GM15510 (cell line): ENCODE results near the gene CCDC18.

Experiments used
- POLR2A ChIP-seq: IDR thresholded peaks from 3 replicates; pipeline ENCODE4 v1.6.1; 2011; ENCODE audit warnings: borderline replicate concordance; ENCODE audit not compliant: insufficient read length; ENCODE audit errors: extremely low read depth

The CCDC18 gene

DNA sequence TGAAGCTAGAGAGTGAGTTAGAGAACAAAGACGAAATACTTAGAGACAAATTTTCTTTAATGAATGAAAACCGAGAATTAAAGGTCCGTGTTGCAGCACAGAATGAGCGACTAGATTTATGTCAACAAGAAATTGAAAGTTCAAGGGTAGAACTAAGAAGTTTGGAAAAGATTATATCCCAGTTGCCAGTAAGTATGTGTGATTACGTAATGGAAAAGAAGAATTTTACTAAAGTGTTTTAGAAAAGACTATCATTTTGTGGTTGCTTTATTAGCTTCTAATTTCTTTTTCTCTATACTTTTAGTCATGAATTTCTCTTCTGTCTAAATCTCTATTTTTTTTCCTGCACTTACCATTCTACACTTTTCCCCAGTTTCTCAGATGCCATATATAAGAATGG, 26.7 kb downstream of the CCDC18 start:
- TF ChIP-seq POLR2A: no peak

DNA sequence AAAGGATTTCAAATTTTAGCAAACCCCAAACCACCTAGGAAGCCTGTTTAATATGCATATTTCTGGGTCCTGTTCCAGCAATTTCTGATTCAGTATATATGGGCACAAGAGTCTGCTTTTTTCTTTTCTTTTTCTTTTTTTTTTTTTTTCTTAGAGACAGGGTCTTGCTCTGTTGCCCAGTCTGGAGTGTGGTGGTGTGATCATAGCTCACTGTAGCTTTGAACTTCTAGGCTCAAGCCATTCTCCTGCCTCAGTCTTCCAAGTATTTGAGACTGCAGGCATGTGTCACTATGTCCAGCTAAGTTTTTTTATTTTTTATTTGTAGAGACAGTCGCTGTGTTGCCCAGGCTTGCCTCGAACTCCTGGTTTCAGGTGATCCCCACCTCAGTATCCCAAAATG, 34.8 kb downstream of the CCDC18 start:
- no peak for TF ChIP-seq POLR2A

DNA sequence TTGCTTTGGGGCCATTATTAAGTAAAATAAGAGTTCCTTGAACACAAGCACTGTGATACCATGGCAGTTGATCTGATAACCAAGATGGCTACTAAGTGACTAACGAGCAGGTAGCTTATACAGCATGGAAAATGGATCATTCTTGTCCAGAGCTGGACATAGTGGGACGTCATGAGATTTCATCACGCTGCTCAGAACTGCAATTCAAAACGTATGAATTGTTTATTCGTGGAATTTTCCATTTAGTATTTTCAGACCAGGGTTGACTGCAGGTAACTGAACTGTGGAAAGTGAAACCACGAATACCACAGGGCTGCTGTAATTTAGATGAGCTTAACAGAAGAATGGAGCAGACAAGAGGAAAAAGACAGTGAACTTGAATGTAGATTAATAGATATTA, 38.9 kb downstream of the CCDC18 start:
- no peak for TF ChIP-seq POLR2A

DNA sequence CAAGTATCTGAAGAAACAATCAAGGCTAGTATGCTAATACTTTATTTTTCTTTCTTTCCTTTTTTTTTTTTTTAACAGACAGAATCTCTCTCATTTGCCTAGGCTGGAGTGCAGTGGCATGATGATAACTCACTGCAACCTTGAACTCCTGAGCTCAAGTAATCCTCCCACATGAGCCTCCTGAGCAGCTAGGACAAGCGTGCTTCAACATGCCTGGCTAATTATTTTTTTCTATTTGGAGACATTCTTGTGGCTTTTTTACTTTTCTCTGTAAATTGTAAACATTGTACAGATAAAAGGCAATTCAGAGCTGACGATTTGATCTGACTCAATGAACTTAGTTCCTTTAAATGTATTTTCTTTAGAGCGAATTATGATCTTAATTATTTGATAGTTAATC, 41.4 kb downstream of the CCDC18 start:
- no peak for TF ChIP-seq POLR2A

DNA sequence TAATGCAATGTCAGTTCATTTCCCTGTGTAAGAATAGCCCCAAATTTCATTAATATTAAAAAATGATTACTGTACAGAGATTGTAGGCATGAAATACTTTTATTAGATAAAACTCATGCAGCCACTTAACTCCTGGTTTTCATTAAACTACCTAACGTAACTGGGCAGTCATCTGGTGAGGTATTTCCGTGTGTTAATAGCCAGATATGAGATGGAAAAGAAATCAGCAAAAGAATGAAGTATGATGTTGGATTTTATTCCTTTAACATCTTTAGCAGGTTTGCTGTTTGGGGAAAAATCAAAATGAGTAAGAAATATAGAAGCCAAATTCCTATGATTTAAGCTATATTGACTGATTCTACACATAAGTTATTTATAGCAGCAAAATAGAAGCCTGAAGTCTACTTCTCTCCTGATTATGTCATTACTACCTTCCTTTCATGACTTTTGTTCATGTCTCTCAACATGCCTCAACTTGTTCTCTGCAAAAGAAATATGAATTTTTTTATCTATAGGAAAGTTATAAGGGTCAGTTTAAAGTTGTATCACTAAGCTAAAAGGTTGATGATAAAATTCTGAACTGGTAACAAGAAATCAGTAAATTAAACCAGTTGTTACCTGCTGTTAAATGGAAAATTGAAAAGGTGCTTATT, 42.6 kb downstream of the CCDC18 start:
- TF ChIP-seq POLR2A: no peak

DNA sequence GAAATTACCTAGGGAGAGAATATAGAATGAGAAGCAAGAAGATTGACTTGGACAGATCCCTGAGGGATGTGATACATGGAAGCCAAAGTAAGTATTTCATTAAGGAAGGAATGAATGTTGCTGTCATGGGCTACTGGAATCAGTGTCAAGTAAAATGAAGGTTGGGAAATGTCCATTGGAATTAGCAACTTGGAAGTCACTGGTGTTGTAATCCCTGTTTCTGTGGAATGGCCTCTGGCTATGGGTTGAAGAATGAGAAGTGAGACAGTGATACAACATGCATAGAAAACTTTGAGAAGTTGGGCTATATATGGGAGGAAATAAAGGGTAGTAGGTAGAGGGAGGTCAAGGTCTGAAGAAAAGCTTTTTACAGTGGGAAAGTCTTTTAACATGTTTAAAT, 54.7 kb downstream of the CCDC18 start:
- TF ChIP-seq POLR2A: no peak

DNA sequence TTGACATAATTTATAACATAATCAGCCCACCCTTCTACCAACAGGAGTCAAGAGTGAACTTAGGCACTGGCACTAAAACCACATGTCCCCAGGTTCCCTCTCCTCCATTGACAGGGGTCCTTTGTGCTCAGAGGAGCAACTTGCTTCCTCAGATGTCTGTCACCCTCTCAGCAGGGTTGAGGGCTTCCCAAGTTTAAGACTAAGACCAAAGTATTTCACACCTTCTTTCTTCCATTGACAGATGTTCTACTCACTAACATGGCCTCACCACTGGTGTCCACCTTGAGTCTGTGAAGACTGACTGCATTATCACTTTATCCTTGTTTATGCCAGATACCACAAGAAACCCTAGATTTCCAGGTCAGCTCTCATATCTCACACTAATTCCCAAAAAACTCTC, 56.5 kb downstream of the CCDC18 start:
- no peak for TF ChIP-seq POLR2A

DNA sequence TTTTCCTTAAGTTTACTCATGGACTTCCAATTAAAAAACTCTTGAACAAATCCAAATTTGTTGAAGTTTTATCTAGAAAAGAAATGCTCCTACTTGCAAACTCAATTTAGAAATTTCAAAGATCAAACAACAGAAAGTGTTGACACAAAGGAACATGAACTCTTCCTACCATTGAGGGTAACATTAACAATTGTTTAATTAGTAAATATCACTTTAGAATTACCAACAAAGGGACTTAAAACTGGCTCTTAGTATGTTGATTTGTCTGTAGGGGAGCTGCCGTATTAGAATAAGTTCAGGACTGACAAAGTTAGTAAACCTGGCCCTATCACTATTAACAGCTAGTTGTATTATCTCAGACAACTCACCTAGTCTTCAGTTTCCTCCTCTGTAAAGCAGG, 57.9 kb downstream of the CCDC18 start:
- no peak for TF ChIP-seq POLR2A

DNA sequence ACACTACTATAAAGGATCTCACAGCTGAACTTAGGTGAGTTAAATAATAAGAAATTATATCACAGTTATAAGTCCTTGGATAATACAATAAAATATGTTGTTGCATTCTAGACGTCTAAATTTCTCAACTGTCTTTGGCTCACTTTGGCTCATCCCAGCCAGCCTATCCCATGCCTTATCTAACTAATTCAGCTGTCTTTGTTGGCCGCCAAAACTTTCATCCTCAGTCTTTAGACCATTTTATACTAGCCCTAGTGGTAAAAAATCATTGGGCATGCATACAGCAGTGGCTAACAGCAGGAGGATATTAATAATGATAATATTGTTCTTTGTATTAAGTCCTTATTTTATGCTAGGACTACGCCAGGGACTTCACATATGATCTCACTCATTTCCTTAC, 59.3 kb downstream of the CCDC18 start:
- no peak for TF ChIP-seq POLR2A

DNA sequence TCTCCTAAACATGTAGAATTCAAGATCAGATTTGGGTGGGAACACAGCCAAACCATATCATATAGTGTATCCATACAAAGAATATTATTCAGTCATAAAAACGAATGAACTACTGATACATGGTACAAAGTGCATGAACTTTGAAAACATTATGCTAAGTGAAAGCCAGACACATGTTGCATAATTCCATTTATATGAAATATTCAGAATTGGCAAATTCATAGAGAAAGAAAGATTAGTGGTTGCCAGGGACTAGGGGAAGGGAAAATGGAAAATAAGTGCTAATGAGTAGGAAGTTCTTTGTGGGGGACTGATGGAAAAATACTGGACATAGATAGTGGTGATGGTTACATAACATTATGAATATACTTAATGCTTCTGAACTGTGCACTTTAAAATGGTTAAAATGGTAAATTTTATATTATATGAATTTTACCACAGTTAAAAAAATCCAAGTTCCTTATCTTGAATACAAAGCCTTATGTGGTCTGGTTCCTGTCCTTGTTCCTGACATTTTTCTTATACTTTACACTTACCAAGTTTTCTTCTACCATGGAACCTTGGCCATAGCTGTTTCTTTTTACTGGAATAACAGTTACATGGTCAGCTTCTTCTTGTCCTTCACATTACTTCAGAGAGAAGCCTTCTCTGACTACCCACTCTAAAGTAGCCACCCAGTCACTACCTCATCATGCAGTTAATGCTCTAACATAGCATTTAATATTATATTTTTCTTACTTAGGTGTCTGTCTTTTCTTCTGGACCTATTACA, 64.0 kb downstream of the CCDC18 start:
- TF ChIP-seq POLR2A: no peak

DNA sequence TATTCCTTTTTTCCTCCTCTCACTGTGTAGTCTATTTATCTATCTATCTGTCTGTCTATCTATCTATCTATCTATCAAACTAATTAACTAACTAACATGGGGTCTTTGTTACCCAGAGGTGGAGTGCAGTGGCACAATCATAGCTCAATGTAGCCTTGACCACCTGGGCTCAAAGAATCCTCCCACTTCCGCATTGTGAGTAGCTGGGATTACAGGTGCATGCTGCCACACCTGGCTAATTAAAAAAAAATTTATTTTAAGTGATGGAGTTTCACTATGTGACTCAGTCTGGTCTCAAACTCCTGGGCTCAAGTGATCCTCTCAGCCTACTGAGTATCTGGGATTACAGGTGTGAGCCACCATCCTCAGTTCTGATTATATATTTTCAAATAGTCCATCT, 71.4 kb downstream of the CCDC18 start:
- no peak for TF ChIP-seq POLR2A

DNA sequence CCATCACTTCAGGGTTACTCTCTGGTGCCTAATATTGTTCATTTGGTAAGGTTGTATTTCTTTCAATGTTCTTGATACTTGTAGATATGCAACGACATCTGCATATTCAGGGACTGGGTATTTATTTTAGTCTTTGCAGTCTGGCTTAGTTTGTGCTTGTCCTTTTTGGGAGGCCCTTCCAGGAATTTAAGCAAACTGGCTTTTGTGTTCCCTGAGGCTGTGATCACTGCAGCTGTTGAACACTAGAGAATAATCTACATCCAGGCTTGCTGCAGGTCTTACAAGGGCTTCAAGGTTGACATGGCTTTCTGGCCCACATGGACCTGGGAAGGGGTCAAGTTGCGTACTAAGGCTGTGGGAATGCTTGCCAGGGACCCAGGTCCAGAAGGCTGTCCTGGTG, 72.1 kb downstream of the CCDC18 start:
- TF ChIP-seq POLR2A: no peak

DNA sequence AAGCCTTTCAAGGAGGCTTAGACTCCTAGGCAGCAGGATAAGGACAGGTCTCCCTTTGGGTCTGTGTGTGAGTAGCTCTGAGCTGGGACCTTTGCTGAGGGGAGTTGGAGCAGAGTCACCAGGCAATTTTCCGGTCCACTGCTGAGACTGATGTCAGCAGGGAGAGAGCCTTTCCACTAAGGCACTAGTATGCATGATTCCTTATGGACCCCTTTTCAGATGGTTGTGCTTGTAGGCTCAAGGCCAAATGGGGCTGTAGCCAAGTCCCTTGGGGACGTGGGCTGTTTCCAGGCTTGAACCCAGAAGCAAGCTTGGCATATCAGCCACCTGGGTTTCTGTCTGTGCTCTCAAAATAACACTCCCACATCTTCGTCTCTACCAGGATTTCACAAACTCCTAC, 73.0 kb downstream of the CCDC18 start:
- no peak for TF ChIP-seq POLR2A

DNA sequence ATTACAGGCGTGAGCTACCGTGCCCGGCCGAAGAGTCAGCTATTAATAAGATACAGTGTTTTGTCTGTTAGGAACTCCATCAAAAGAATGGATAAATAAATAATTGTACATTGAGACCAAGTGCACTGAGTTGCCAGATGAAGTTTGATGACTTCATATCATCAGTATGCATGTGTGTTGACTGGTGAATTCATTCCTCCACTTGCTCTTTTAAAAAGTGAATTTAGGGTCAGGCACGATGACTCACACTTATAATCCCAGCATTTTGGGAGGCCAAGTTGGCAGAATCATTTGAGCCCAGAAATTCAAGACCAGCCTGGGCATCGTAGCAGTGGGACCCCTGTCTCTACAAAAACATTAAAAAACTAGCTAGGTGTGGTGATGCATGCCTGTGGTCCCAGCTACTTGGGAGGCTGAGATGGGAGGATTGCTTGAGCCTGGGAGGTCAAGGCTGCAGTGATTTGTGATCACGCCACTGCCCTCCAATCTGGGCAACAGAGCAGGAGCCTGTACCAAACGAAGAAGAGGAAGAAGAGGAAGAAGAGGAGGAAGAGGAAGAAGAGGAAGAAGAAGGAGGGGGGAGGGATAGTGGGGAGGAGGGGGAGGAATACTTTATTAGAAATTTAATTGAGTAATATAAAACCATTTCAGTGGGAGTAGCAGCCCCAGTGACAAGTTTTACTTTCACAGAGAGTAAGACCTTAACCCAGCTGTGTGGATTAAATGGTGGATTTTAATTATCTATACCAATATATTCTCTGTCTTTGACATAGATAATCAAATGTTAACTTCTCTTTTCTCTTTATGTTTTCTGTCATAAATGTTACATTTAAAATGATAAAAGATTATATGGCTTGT, 74.9 kb downstream of the CCDC18 start:
- TF ChIP-seq POLR2A: no peak

DNA sequence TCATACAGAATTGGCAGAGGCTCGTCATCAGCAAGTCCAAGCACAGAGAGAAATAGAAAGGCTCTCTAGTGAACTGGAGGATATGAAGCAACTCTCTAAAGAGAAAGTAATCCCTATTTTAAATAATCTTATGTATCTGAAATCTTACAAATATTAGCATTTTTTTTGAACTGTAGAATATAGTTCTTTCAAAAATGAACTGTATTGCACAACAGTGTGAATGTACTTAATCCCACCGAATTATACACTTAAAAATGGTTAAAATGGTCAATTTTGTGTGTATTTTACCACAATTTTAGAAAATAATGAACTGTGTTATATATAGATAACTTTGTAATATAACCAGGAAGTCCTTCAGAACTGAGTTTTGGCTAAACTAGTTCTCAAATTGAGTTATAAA, 75.9 kb downstream of the CCDC18 start:
- TF ChIP-seq POLR2A: no peak
